ENCODE results near the gene GLIPR1L2.

Gene GLIPR1L2

DNA sequence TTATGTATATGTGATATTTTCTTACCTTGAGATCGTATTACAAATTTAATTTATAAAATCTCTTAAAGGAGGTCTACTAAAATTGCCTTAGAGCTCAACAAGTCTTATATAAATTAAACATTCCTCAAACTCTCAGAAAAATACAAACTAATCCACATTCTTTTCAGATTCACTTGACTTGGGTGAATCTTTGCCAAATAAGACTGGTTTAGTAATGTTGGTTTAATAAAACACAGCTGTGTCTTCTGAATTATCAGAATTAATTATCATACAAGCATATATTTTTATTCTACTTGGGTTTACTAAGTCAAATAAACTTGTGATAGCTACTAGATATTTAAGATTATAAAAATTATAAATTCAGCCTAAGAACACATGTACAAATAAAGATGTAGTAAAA lies 13.3 kb downstream of the GLIPR1L2 start:
- TF ChIP-seq, protein P1, sequence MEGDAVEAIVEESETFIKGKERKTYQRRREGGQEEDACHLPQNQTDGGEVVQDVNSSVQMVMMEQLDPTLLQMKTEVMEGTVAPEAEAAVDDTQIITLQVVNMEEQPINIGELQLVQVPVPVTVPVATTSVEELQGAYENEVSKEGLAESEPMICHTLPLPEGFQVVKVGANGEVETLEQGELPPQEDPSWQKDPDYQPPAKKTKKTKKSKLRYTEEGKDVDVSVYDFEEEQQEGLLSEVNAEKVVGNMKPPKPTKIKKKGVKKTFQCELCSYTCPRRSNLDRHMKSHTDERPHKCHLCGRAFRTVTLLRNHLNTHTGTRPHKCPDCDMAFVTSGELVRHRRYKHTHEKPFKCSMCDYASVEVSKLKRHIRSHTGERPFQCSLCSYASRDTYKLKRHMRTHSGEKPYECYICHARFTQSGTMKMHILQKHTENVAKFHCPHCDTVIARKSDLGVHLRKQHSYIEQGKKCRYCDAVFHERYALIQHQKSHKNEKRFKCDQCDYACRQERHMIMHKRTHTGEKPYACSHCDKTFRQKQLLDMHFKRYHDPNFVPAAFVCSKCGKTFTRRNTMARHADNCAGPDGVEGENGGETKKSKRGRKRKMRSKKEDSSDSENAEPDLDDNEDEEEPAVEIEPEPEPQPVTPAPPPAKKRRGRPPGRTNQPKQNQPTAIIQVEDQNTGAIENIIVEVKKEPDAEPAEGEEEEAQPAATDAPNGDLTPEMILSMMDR (IDR thresholded peaks at IDR 0.05): no peak
- TF ChIP-seq ZFX (IDR thresholded peaks at IDR 0.05; ENCODE audit: borderline replicate concordance): no peak
- no peak overlapping the region for H3K27ac ChIP-seq

DNA sequence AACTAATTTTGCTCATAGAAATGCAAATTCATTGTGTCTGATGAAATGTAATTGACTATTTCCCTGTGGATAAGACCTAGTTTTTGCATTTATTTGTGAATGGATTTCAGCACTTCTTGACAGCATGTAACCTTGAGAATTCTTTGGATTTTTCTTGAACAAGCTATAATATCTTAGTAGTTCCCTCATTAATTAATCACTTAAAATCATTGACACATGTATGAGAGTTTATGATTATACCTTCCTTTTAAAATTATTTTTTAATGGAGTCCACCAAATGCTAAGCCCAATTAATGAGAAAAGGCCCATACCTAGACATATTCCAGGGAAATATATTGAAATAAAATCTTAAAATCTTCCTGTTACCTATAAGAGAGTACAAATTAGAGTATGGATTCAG lies 16.8 kb downstream of the GLIPR1L2 start:
- no peak for TF ChIP-seq ZFX (IDR thresholded peaks at IDR 0.05; ENCODE audit: borderline replicate concordance)
- TF ChIP-seq, protein P1 (IDR thresholded peaks at IDR 0.05): no peak
- H3K27ac ChIP-seq: no peak overlapping the region

DNA sequence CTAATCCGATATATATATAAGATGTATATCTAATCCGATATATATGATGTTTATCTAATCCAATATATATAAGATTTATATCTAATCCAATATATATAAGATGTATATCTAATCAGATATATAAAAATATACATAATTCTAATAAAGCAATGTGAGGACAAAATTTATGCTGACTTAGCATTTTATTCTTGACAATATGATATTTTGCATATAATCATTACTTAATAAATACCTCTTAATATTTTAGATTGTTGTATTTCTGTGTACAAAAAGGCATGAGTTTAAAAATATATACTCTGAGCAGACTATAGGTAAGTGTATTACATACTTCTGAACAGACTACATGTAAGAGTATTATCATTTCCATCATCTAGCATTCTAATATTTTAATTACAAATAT lies 18.9 kb downstream of the GLIPR1L2 start:
- TF ChIP-seq ZFX (IDR thresholded peaks at IDR 0.05; ENCODE audit: borderline replicate concordance): no peak
- TF ChIP-seq, protein P1 (IDR thresholded peaks at IDR 0.05): no peak
- H3K27ac ChIP-seq: no peak overlapping the region

DNA sequence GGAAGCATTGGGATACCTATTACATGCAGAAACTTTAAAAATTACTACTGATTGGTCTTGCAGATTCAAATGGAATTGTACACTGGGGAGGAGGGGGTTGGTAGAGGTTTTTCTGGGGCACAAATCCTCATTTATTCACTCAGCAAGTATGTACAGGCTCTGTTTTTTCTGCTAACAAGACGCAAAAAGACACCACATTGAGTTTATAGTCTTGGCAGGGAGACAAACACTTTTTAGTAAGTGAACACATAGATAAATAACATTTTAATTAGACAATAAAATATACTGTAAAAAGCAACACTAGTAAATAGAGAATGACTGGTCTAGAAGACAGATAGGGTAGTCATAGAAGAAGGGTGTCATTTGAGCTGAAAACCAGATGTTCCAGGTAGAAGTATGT lies 23.8 kb downstream of the GLIPR1L2 start:
- H3K27ac ChIP-seq: no peak overlapping the region
- TF ChIP-seq, protein P1 (IDR thresholded peaks at IDR 0.05): no peak
- TF ChIP-seq ZFX (IDR thresholded peaks at IDR 0.05; ENCODE audit: borderline replicate concordance): no peak

DNA sequence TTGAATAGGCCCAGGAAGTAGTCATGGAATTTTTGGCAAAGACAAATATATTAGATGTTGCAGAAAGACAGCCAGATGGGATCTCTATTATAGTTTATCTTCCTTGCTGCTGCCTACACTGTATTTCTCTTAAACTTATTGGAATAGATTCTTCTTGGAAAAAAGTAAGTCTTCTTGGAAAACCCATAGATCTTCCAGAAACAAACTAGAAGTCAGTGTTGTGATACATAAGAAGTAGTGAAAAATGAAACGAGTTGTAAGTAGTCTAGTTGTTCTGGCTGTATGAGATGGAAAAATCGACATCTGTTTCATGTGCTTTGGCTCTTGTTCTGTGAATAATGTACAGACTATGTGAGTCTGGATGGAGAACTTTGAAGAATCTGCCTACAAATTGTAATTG lies 29.0 kb downstream of the GLIPR1L2 start:
- no peak overlapping the region for H3K27ac ChIP-seq
- TF ChIP-seq, protein P1 (IDR thresholded peaks at IDR 0.05): no peak
- no peak for TF ChIP-seq ZFX (IDR thresholded peaks at IDR 0.05; ENCODE audit: borderline replicate concordance)

DNA sequence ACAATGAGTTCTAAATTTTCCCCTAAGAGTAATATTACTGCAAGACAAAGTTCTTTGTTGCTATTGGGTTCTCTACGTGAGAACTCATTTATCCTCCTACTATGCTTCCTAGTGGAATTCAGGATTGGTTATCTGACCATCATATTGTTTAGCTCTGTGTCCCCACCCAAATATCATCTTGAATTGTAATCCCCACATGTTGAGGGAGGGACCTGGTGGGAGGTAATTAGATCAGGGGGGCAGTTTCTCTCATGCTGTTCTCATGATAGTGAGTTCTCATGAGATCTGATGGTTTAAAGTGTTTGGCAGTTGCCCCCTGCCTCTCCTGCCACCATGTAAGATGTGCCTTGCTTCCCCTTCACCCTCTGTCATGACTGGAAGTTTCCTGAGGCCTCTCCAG lies 36.6 kb downstream of the GLIPR1L2 start:
- no peak overlapping the region for H3K27ac ChIP-seq
- no peak for TF ChIP-seq ZFX (IDR thresholded peaks at IDR 0.05; ENCODE audit: borderline replicate concordance)
- TF ChIP-seq, protein P1 (IDR thresholded peaks at IDR 0.05): no peak

DNA sequence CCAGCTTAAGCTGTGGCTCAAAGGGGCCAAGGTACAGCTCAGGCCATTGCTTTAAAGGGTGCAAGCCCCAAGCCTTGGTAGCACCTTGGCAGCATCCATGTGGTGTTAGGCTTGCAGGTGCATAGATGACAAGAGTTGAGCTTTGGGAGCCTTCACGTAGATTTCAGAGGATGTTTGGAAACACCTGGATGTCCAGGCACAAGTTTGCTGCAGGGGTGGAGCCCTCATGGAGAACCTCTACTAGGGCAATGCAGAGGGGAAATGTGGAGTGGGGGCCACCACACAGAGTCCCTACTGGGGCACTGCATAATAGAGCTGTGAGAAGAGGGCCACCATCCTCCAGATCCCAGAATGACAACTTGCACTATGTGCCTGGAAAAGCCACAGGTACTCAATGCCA lies 37.9 kb downstream of the GLIPR1L2 start:
- no peak overlapping the region for H3K27ac ChIP-seq
- TF ChIP-seq, protein P1 (IDR thresholded peaks at IDR 0.05): no peak
- no peak for TF ChIP-seq ZFX (IDR thresholded peaks at IDR 0.05; ENCODE audit: borderline replicate concordance)
